22Rv1 (cell line): Measurements from ENCODE around the gene ACTR10.
A peak's percentile ranks its signal among the peaks of the same experiment; 100 is the strongest.

Experiments used
- H3K27ac ChIP-seq: fragments of 450-650 bp; 2 replicates; pipeline ENCODE4 v1.5.1; 2017
- ZFX ChIP-seq: fragments of 450-650 bp; IDR thresholded peaks from 2 replicates; pipeline ENCODE4 v1.6.1; 2017; ENCODE audit warnings: antibody characterized with exemption, borderline replicate concordance
- TF ChIP-seq, protein P1 (sequence below): fragments of 450-650 bp; IDR thresholded peaks from 2 replicates; pipeline ENCODE4 v1.5.1; 2017; ENCODE audit warnings: mild to moderate bottlenecking

ACTR10 gene

GRCh38 chr14:58199726-58200479 lies at the start of gene ACTR10:
Gene ACTR10, plus strand, starts transcription at chr14:58200149. Its CDS starts 69 bp downstream, at chr14:58200218.
- TF ChIP-seq, protein P1, sequence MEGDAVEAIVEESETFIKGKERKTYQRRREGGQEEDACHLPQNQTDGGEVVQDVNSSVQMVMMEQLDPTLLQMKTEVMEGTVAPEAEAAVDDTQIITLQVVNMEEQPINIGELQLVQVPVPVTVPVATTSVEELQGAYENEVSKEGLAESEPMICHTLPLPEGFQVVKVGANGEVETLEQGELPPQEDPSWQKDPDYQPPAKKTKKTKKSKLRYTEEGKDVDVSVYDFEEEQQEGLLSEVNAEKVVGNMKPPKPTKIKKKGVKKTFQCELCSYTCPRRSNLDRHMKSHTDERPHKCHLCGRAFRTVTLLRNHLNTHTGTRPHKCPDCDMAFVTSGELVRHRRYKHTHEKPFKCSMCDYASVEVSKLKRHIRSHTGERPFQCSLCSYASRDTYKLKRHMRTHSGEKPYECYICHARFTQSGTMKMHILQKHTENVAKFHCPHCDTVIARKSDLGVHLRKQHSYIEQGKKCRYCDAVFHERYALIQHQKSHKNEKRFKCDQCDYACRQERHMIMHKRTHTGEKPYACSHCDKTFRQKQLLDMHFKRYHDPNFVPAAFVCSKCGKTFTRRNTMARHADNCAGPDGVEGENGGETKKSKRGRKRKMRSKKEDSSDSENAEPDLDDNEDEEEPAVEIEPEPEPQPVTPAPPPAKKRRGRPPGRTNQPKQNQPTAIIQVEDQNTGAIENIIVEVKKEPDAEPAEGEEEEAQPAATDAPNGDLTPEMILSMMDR = no peak
- no peak for TF ChIP-seq ZFX
- peak within 1 kb of the TSS; percentile 82 for H3K27ac ChIP-seq

GRCh38 chr14:58150243-58150805 lies 49.6 kb upstream of the ACTR10 start:
- TF ChIP-seq, protein P1 = no peak
- no peak for TF ChIP-seq ZFX
- no peak overlapping the region for H3K27ac ChIP-seq

- TF ChIP-seq, protein P1 = no peak
- no peak for TF ChIP-seq ZFX
- H3K27ac ChIP-seq = no peak overlapping the region
Measured at GRCh38 chr14:58151133-58152013, 48.6 kb upstream of the ACTR10 start.

- TF ChIP-seq, protein P1 = peak; percentile 18; the same call in 1 of the 2 replicates
- TF ChIP-seq ZFX = no peak
- peak within 1 kb of the TSS; percentile 23; the same call in 1 of the 2 replicates for H3K27ac ChIP-seq
Measured at GRCh38 chr14:58152014-58152857, 47.7 kb upstream of the ACTR10 start, which contains the start of gene ARMH4. Gene ARMH4, minus strand, starts transcription at chr14:58152213. Its CDS starts 12,855 bp downstream, at chr14:58139358.

GRCh38 chr14:58160561-58160960 lies 39.4 kb upstream of the ACTR10 start:
- TF ChIP-seq, protein P1 = no peak
- no peak for TF ChIP-seq ZFX
- H3K27ac ChIP-seq = no peak overlapping the region

GRCh38 chr14:58166005-58166983 lies 33.7 kb upstream of the ACTR10 start:
- no peak overlapping the region for H3K27ac ChIP-seq
- TF ChIP-seq, protein P1 = peak; percentile 95
- no peak for TF ChIP-seq ZFX
